LoVo (cell line): ENCODE measurements around the gene ITGA3.
"Not testable (repeated sequence)": the region's sequence is repeated elsewhere in the genome, so short reads cannot be mapped to it uniquely, and the experiment has no call there.

Experiments used
- DNase-seq: peaks from one replicate; pipeline ENCODE4 v3.0.0-alpha.2; 2016; ENCODE audit warnings: low spot score

ITGA3 gene

DNA sequence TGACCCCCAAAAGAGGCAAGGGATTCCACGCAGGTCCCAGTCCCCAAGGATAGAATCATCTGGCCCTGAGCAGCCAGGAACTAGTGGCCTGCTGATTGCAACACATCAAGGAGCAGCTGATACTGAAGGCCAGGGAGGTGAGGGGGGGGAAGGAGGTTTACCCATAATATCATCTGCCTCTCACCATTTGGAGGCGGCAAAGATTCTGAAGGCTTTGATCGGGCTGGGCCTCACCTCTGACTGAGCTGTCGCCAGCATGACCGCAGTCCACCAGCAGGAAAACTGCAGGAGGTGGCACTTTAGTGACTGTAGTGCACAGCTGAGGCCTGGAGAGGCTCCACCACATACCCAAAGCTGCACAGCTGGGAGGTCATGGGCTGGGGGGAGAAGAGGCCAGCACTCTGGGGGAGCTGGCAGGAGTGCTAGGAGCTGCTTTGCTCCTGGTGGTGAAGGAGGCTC, 20.5 kb upstream of the ITGA3 start:
- no peak for DNase-seq

DNA sequence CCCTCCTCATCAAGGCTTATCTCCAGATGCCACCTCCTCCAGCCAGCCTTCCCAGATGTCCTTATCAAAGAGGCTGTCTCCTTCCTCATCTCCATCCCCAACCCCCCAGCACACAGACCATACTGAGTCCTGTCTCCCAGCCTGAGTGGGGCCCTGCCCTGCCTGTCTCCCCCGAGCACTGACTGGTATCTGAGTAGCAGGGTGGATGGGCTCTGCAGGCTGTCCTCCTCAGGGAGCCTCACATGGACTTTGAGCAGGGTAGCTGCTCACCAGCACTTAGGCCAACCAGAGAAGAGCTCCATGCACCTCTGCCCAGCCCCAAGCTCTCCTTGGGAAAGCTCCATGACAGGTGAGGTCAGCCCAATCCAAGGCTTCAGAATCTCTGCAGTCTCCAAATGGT, 20.0 kb upstream of the ITGA3 start:
- no peak for DNase-seq

DNA sequence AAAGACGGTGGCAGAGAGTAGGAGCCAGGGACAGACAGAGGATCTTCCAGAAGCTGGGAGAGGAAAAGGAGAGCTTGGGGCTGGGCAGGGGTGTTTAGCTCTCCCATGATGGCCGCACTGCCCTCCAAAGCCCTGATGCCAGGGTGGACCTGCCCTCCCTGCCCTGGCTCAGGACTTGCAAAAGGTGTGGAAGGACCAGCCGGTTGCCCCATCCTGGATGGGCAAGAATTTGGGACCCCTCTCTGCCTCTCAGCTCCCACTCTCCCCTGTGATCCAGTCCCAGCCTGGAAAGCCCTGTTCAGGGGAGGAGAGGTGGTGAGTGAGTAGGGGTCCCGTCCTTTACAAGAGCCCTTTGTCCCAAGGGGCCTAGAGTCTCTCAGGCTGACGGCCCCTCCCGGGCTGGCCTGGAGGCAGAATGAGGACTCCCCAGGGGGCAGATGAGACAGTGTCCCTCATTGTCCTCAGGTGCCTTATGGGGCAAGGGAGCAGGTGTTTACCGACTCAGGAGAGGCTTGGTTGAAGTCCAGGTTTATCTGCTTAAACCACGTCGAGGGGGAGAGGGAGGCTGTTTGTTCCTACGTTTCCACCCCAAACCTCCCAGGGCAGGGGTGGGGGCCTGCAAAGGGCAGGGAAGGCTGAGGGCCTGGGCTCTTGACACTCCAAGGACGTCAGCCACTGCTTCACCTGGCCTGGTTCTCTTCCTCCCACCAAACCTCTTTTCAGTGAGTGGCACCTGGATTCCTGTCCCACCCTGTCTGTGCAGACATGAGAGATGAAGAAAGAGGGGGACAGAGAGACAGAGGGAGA, 19.3 kb upstream of the ITGA3 start:
- DNase-seq, result no peak

DNA sequence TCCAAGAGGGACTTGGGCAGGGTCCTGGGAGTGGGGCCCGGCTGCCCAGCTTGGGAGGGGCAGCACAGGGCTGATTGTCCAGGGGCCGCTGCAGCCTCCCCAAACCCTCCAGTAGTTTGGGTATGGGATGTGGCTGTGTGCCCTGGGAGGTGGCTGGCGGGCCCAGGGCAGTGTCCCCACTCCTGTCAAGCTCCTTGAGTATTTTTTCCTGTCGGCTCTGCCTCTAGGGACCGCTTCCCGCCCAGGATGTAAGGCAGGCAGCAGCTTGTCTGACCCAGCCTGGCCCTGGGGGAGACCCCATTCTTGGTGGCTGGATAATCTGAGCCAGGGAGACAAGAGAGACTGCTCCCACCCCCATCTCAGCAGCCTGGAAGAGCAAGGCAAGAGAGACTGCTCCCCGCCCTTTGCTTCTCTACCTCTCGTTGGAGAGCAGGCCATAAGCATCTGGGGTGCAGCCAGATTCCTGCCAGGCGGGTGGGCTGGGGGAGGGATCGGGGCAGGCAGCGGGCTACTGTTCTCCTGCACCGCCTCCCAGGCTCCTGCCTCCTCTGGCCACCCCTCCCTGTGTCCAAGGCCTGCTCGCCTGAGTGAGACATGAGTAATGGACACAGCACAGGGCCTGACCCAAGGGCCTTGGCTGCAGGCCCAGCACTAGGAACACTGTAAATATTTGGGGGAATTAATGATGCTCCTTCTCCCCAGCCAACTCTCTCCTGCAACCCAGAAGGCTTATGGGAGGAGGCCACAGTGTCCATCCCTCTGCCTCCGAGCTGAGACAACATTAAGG, 18.4 kb upstream of the ITGA3 start:
- no peak for DNase-seq

DNA sequence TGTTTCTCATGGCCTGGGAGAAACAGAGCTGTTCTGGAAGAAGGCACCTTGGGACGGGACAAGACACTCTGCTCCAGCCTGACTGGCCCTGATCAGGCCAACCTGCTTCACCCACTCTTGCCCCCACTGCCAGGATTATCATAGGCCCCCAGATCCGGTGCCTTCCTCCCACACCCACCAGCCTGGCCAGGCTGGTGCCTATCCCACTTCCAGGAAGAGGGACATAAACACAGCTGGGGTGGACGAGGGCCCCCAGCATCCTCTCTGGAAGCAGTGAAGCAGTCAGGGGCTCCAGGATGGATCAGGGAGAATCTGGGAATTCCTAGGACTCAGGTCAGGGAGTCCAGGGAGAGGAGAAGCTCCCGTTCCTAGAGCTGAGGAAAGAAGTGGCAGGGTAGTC, 16.9 kb upstream of the ITGA3 start:
- DNase-seq, result no peak

DNA sequence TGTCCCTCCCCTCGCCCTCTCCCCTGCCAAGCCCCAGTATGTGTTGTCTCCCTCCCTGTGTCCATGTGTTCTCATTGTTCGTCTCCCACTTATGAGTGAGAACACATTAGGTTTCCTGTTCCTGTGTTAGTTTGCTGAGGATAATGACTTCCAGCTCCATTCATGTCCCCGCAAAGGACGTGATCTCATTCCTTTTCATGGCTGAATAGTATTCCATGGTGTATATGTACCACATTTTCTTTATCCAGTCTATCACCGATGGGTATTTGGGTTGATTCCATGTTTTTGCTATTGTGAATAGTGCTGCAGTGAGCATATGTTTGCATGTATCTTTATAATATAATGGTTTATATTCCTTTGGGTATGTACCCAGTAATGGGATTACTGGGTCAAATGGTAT, 15.4 kb upstream of the ITGA3 start:
- DNase-seq, result not testable (repeated sequence)

DNA sequence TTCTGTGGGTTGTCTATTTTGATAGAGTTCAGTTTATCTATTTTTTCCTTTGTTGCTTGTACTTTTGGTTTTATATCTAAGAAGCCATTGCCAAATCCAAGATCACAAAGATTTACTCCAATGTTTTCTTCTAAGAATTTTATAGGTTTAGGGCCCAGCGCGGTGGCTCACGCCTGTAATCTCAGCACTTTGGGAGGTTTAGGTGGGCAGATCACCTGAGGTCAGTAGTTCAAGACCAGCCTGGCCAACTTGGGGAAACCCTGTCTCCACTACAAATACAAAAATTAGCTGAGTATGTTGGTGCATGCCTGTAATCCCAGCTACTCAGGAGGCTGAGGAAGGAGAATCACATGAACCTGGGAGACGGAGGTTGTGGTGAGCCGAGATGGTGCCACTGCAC, 13.7 kb upstream of the ITGA3 start:
- no peak for DNase-seq

DNA sequence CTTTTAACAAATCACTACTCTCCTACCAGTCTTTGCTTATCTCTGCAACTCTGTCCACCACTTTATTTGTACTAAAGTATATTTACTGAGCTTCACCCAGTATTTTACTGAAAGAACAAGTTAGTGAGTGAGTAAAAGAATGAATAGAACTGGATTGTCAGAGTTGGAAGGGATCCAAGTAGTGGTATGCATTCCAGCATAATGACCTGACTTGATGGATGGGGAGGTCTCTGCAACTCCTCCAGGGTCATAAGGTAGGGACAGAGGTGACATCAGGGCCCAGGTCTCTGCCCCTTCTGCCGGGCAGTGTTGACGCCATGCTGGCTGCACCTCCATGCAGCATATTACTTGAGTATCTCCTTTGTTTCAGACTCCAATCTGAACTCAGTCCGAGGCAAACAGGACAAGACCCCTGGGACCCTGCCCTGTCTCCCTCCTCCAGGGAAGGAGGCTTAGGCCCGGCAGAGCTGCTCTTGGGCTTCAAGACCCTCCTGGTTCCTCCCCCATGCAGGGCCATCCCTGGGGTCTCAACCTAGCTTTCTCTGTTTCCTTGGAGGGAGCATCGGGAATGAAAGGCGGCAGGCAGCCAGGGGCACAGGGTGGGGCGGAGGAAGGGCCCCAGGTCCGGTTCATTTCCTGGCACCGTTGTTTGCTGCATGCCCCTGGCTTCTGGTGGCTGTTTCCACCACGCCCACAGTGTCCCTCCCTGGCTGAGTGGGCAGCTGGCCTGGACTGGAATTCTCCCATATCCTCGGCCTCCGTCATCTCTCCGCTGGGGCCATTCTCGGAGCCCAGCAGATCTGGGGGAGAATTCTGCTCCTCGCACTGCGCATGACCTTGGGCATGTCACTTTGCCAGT, 12.4 kb upstream of the ITGA3 start:
- no peak for DNase-seq

DNA sequence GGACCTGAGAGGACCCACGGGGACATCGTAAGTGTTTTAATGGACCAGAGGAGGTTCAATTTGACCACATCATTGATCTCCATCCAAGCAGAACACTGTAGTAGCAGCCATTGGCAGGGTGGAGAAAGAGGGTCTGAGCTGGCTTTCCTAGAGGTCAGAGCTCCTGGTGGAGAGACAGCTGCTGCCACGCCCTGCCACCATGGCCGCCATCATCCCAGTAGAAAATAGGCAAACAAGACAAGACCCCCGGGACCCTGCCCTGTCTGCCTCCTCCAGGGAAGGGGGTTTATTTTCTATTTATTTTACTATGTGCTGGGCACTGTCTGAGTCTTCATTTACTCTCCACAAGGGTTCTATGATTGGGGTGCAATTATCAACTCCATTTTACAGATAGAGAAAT, 11.4 kb upstream of the ITGA3 start:
- DNase-seq, result no peak

DNA sequence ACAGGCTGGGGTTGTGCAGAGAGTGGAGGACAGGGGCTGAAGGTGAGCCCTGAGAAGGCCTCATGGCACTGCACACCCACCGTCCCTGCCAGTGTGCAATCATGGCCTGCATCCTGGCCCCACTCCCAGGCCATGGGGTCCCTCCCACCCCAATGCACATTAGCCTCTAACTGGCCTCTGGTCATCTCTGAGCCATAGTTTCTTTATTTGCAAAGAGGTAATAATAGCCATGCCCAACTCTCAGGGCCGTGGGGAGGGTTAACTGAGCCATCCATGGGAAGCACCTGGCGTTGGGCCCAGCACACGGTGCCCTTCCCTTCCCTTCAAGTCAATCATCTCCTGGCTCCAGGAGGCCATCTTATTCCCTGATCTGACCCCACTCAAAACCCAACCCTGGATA, 10.8 kb upstream of the ITGA3 start:
- DNase-seq, result no peak

DNA sequence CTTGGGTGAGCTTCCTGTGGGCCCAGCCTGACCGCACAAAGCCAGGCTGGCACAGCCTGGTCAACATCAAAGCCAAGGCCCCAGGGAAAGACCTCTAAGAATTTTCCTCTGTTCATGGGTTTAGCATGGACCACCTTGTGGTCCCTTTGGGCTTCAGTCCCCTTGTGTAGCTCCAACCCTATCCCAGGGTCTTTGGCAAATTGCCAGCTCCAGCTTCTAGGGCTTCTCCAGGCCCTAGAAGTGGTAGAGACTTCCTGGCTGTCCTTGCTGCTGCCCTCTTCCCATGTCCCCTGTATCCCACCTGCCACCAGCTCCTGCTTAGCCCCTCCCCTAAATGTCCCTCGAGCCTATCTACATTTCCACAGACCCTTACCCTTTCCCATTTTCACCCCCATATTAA, 9.7 kb upstream of the ITGA3 start:
- no peak for DNase-seq

DNA sequence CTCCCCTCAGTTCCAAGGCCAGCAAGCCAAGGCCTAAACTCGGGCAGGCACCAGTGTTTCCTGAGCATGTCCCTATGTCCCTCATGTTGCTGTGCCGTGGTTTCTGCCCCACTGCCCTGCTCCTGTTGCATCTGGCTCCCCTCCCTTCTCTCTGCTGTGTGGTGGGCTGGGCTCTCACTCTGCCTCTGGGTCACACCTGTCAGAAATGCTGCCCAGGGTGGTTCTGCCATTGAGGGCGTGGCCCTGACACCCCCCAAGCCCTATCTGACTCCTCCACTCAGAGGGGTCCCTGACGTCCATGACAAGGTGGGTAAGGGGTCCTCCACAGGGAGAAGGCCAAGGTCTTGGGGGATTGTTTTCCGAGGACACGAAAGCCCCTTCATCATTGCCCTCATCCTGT, 9.2 kb upstream of the ITGA3 start:
- DNase-seq, result no peak

DNA sequence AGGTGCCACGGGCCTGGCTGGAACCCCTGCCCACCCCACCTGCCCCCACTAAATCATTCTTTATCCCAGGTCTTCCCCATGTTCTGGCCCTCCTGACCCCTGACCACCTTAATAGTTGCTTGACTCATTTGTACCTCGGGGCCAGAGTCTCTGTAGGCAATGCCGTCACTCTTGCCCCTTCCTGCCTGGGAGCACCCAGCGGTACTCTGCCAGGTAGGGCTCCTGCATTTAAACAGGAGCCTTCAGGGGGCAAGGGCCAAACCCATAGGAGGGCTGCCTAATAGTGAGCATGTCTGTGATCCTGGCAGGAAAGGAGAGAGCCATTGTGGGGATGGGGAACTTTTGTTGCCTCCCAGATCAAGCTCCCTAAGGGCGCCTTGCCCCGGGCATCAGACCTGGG, 8.8 kb upstream of the ITGA3 start:
- DNase-seq, result no peak

DNA sequence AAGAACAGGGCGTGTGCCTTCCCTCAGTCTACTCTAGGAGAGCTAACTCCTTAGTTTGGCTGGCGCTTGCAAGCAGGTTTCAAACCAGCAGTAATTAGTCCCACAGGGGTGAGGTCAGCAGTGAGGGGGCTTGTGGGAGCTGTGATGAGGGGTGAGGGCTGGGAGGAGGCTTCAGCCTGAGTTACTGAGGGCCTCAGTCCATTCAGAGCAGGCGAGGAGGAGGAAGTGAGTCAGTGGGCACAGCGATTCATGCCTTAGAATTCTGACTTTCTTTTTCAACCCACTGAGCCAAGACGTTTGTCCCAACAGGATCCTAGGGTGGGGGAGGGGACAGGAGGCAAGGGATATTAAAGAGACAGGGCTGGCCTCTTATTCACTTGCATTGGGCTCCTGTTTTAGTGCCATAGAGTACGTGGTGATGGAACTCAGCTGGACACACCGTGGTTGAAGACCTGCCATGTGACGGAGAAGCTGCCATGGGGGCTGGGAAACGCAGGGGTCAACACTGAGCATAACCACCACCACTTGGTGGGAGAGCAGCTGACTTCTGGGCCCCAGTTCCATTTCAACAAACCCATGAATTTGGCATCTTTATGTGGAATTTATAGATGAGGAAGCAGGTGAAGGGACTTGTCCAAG, 8.3 kb upstream of the ITGA3 start:
- DNase-seq, result no peak

DNA sequence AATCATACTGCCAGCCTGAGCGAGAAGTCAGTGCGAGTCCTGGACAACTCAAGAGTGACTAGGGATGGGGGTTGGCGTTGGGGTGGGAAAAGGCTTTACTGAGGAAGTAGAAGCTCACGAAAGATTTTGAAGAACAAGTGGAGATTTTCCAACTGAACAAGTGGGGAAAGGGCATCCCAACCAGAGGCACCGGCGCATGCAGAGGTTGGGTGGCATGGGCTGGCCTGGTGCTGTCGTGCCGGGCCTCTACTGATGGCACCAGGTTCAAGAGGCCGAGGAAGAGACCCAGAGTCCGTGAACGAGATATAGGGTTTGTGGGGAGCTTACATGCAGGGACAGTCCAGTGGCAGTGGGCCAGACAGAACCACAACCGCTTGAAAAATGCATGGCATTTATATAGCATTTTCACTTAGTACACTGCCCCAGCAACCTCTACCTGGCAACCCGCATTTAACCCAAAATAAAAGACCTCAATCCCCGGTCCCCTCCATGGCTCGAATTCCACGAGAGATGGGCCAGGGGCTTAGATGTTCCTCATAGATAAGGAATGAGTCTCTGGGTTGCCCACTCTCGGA, 7.7 kb upstream of the ITGA3 start:
- DNase-seq, result no peak

DNA sequence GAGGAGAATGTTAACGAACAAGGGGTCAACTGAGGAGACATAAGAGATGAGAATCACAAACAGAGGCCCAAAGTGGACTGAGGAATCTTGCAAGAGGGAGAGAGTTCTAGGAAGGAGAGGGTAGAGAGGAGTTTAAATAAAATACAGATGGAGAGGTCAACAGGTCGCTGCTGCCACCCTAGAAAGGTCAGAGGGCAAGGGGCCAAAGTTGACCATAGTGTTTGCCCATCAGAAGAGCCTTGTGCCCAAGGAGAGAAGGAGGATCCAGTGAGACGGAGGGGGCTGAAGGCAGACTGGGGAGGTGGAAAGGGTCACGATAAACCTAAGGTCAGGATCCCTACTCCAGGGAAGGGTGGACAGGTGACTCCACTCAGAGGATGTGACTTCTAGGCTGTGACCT, 6.9 kb upstream of the ITGA3 start:
- DNase-seq, result no peak

DNA sequence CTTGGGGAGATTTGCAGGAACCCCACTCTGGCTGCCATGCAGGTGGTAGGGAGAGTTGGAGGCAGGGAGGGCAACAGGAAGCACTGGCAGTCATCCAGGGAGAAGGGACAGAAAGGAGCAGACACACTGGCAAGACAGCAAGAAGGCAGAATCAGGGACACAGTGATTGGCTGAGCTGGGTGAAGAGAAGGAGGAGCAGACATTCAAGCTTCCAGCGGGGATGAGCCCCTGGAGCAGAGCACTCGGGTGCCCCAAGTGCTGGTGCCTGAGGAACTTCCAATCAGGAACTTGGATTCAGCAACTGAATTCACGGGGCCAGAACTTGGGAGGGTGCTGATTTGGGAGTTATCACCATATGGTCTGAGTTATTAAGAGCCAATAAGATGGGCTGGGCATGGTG, 6.3 kb upstream of the ITGA3 start:
- DNase-seq, result no peak

DNA sequence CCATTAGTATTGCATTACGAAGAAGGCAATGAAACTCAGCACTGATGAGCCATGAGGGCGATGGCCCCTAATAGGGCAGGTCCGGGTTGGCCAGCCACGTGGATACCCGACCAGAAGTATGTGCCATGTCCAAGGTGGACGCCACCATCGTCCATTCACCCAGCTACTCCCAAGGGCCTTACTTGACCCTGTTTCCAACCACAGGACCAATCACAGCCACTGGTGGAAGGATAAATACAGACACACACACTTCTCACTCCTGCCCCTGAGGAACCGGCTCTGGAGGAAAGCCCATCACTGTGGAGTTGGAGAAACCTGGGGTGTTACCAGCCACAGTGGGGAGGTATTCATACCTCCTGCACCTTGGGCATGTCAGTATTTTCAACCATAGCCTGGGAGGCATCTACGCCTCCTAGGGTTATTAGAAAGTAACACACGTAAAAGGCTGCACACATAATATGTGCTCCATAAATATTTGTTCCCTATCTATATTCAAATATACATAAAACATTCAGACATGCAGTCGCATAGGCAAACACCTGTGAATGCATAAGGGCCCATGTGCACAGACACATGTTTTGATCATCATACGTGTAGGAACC, 5.4 kb upstream of the ITGA3 start:
- no peak for DNase-seq

DNA sequence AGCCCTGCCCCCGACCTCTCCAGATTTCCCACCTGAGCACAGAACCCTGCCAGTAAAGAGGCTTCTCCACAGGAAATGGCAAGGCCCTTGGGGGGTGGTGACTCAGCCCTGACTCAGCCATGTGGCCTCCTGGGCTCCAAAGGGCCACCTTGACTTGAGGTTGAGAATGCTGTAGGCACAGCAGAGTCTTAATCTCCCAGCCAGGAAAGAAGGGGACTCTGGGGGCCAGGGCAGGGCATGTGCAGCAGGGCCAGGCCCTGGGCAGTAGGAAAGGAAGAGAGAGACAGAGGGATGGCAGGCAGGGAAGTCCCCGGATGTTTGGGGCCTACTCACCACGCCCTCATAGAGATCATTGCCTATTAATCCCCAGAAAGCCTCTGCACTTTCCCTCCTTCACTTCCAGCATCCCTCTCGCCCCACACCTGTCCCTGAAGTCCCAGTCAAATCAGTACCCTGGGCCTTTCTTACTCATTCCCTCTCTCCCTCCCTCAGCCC, 4.8 kb upstream of the ITGA3 start:
- DNase-seq, result peak; percentile 92

DNA sequence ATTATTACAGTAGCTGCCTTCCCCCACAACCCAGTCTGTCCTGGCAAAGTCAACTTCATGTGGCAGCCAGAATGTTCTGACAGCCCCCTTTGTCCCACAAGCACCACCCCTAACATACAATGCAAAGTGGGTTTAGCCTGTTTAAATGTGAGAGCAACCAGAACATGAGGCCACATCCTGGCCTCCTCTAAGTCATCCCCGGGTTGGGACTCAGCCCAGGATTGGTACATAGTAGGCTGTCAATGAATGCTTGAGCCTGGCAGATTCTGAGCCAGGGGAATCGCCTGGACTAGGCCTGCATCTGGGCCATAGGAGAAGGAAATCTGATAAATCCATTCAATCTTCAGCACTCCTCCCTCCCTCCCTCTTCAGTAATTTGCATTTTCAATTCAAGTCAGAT, 4.3 kb upstream of the ITGA3 start:
- no peak for DNase-seq

DNA sequence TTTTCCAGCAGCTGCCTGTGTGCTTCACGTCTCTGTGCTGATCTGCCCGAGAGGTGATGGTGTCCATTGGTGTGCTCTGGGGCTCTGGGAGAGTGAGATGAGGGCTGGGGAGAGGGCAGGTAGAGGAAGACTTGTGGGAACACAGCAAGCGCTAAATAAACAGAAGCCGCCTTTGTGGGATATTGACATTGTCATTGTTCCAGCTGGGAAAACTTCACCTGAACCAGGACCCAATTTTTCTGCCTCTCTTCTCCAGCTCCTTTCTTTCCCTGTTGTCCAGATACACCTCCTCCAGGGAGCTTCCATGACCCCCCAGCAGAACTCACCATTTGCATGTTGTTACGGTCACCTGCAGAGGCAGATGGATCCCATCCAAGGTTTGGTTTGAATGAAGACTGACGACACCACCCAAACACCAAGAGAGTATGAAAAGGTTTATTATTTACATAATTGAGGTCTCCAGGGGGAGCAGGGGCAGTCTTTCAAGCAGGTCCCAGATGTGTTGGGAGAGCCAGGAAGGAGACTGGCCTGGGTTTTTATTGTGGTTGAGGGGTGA, 3.6 kb upstream of the ITGA3 start:
- no peak for DNase-seq
